SH-SY5Y (cell line): ENCODE results near the gene SELENOM.

Source experiments
- GATA2 ChIP-seq: IDR thresholded peaks from 2 replicates; pipeline ENCODE4 v1.6.1; 2011; ENCODE audit warnings: mild to moderate bottlenecking, low read depth, low read length
- GATA3 ChIP-seq: IDR thresholded peaks from 2 replicates; pipeline ENCODE4 v1.6.1; 2011; ENCODE audit warnings: low read depth, mild to moderate bottlenecking, low read length, moderate library complexity

DNA sequence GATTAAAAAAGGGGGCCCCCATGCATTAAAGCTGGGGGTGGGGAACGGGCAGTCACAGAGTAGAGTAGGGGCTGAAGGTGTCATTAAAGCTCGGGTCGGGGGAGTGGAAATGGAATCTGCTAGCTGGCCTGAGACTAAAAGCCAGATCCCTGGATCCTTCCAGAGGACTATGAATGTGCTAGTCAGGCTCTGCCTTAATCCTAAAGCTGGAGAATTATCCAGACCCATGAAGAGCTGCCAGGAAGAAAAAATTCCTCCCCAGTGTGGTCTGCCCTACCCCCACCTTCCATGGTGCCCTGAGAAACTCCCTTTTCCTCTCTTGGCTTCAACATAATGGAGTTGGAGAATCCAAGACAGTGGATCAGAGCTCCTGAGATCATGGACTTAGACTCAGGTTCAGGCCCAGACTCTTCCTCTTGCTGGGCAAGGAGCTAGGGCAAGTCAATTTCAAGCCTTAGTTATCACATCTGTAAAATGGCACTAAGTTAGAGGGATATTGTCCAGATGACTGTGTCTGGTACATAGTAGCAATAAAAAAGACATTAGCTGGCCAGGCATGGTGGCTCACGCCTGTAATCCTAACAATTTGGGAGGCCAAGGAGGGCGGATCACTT lies 50.3 kb downstream of the SELENOM start:
- no peak for TF ChIP-seq GATA2
- no peak for TF ChIP-seq GATA3
